ENCODE results near the gene RNF14.

DNA sequence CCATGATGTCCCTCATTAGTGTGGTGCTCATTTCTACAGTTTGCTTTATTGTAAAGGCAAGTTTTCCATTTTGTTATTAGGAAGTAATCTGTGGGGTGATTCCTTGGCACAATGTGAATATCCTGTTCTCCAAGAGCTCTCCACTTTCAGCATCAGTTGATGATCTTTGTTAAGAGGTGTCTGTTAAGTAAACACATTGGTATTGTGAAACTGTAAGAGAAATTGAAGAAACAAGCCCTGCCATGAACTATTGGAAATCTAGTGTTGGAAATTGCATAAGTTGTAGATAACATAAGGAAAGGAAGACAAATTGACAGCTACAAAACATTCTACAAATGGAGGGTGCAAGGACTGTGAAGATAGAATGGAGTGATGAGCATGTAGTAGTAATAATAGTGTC, 17.2 kb downstream of the RNF14 start:
- TF ChIP-seq, protein P1, sequence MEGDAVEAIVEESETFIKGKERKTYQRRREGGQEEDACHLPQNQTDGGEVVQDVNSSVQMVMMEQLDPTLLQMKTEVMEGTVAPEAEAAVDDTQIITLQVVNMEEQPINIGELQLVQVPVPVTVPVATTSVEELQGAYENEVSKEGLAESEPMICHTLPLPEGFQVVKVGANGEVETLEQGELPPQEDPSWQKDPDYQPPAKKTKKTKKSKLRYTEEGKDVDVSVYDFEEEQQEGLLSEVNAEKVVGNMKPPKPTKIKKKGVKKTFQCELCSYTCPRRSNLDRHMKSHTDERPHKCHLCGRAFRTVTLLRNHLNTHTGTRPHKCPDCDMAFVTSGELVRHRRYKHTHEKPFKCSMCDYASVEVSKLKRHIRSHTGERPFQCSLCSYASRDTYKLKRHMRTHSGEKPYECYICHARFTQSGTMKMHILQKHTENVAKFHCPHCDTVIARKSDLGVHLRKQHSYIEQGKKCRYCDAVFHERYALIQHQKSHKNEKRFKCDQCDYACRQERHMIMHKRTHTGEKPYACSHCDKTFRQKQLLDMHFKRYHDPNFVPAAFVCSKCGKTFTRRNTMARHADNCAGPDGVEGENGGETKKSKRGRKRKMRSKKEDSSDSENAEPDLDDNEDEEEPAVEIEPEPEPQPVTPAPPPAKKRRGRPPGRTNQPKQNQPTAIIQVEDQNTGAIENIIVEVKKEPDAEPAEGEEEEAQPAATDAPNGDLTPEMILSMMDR (IDR thresholded peaks at IDR 0.05; ENCODE audit: low read length), result no peak
- no peak for TF ChIP-seq EZH2 (IDR thresholded peaks at IDR 0.05; ENCODE audit: borderline replicate concordance, low read length)

Measured in OCI-LY1 (cell line).